ENCODE results near the gene NKAIN2.

NKAIN2 gene

GRCh38 chr6:124742971-124743370 is 939.3 kb downstream of the NKAIN2 start:
- Histone ChIP-seq H3K9ac (ENCODE audit: low read length in 2 of 2) (no peak overlapping the region), H3K36me3 (ENCODE audit: control insufficient read depth in 2 of 2, insufficient read depth in 2 of 2, low read length in 2 of 2) (no peaks in the 10 kb centered on the region), H3K4me3 (ENCODE audit: low read length in 2 of 2) (no peak overlapping the region), H3K27ac (ENCODE audit: low read length) (no peak overlapping the region), H3K4me1 (ENCODE audit: control insufficient read depth, insufficient read depth, low read length) (no peaks in the 10 kb centered on the region), H3K27me3 (ENCODE audit: control insufficient read depth in 1 of 2, insufficient read depth in 2 of 2, low read length in 2 of 2) (no peaks in the 10 kb centered on the region), H3K9me3 (ENCODE audit: control insufficient read depth in 2 of 2, low read length in 2 of 2) (no peaks in the 10 kb centered on the region)

- Histone ChIP-seq H3K27ac (ENCODE audit: low read length) (no peak overlapping the region), H3K4me3 (ENCODE audit: low read length in 2 of 2) (no peak overlapping the region), H3K27me3 (ENCODE audit: control insufficient read depth in 1 of 2, insufficient read depth in 2 of 2, low read length in 2 of 2) (no peaks in the 10 kb centered on the region), H3K9me3 (ENCODE audit: control insufficient read depth in 2 of 2, low read length in 2 of 2) (no peaks in the 10 kb centered on the region), H3K36me3 (ENCODE audit: control insufficient read depth in 2 of 2, insufficient read depth in 2 of 2, low read length in 2 of 2) (no peaks in the 10 kb centered on the region), H3K9ac (ENCODE audit: low read length in 2 of 2) (no peak overlapping the region), H3K4me1 (ENCODE audit: control insufficient read depth, insufficient read depth, low read length) (no peaks in the 10 kb centered on the region)
Observed at GRCh38 chr6:124743420-124743819, 939.8 kb downstream of the NKAIN2 start.

- no peaks in the 10 kb centered on the region for H3K36me3 ChIP-seq (ENCODE audit: control insufficient read depth in 2 of 2, insufficient read depth in 2 of 2, low read length in 2 of 2)
- no peak overlapping the region for H3K27ac ChIP-seq (ENCODE audit: low read length)
- H3K27me3 ChIP-seq (ENCODE audit: control insufficient read depth in 1 of 2, insufficient read depth in 2 of 2, low read length in 2 of 2), result no peaks in the 10 kb centered on the region
- no peaks in the 10 kb centered on the region for H3K9me3 ChIP-seq (ENCODE audit: control insufficient read depth in 2 of 2, low read length in 2 of 2)
- no peaks in the 10 kb centered on the region for H3K4me1 ChIP-seq (ENCODE audit: control insufficient read depth, insufficient read depth, low read length)
- H3K4me3 ChIP-seq (ENCODE audit: low read length in 2 of 2), result no peak overlapping the region
- no peak overlapping the region for H3K9ac ChIP-seq (ENCODE audit: low read length in 2 of 2)
Observed at GRCh38 chr6:124747349-124747748, 943.7 kb downstream of the NKAIN2 start.

- Histone ChIP-seq H3K9me3 (ENCODE audit: control insufficient read depth in 2 of 2, low read length in 2 of 2) (no peaks in the 10 kb centered on the region), H3K36me3 (ENCODE audit: control insufficient read depth in 2 of 2, insufficient read depth in 2 of 2, low read length in 2 of 2) (no peaks in the 10 kb centered on the region), H3K9ac (ENCODE audit: low read length in 2 of 2) (no peak overlapping the region), H3K27me3 (ENCODE audit: control insufficient read depth in 1 of 2, insufficient read depth in 2 of 2, low read length in 2 of 2) (no peaks in the 10 kb centered on the region), H3K27ac (ENCODE audit: low read length) (no peak overlapping the region), H3K4me3 (ENCODE audit: low read length in 2 of 2) (no peak overlapping the region), H3K4me1 (ENCODE audit: control insufficient read depth, insufficient read depth, low read length) (no peaks in the 10 kb centered on the region)
Observed at GRCh38 chr6:124748778-124749177, 945.1 kb downstream of the NKAIN2 start.

GRCh38 chr6:124753001-124753400 is 949.3 kb downstream of the NKAIN2 start:
- Histone ChIP-seq H3K27me3 (ENCODE audit: control insufficient read depth in 1 of 2, insufficient read depth in 2 of 2, low read length in 2 of 2) (no peaks in the 10 kb centered on the region), H3K27ac (ENCODE audit: low read length) (no peak overlapping the region), H3K9ac (ENCODE audit: low read length in 2 of 2) (no peak overlapping the region), H3K36me3 (ENCODE audit: control insufficient read depth in 2 of 2, insufficient read depth in 2 of 2, low read length in 2 of 2) (no peaks in the 10 kb centered on the region), H3K4me3 (ENCODE audit: low read length in 2 of 2) (no peak overlapping the region), H3K9me3 (ENCODE audit: control insufficient read depth in 2 of 2, low read length in 2 of 2) (no peaks in the 10 kb centered on the region), H3K4me1 (ENCODE audit: control insufficient read depth, insufficient read depth, low read length) (no peaks in the 10 kb centered on the region)

- Histone ChIP-seq H3K27me3 (ENCODE audit: control insufficient read depth in 1 of 2, insufficient read depth in 2 of 2, low read length in 2 of 2) (no peaks in the 10 kb centered on the region), H3K4me3 (ENCODE audit: low read length in 2 of 2) (no peak overlapping the region), H3K36me3 (ENCODE audit: control insufficient read depth in 2 of 2, insufficient read depth in 2 of 2, low read length in 2 of 2) (no peaks in the 10 kb centered on the region), H3K27ac (ENCODE audit: low read length) (no peak overlapping the region), H3K9ac (ENCODE audit: low read length in 2 of 2) (no peak overlapping the region), H3K9me3 (ENCODE audit: control insufficient read depth in 2 of 2, low read length in 2 of 2) (no peaks in the 10 kb centered on the region), H3K4me1 (ENCODE audit: control insufficient read depth, insufficient read depth, low read length) (no peaks in the 10 kb centered on the region)
Observed at GRCh38 chr6:124753562-124754105, 950.0 kb downstream of the NKAIN2 start.

GRCh38 chr6:124755321-124755720 is 951.7 kb downstream of the NKAIN2 start:
- Histone ChIP-seq H3K4me3 (ENCODE audit: low read length in 2 of 2) (no peak overlapping the region), H3K4me1 (ENCODE audit: control insufficient read depth, insufficient read depth, low read length) (no peaks in the 10 kb centered on the region), H3K9me3 (ENCODE audit: control insufficient read depth in 2 of 2, low read length in 2 of 2) (no peaks in the 10 kb centered on the region), H3K9ac (ENCODE audit: low read length in 2 of 2) (no peak overlapping the region), H3K27me3 (ENCODE audit: control insufficient read depth in 1 of 2, insufficient read depth in 2 of 2, low read length in 2 of 2) (no peaks in the 10 kb centered on the region), H3K36me3 (ENCODE audit: control insufficient read depth in 2 of 2, insufficient read depth in 2 of 2, low read length in 2 of 2) (no peaks in the 10 kb centered on the region), H3K27ac (ENCODE audit: low read length) (no peak overlapping the region)

GRCh38 chr6:124757560-124757959 is 953.9 kb downstream of the NKAIN2 start:
- Histone ChIP-seq H3K4me1 (ENCODE audit: control insufficient read depth, insufficient read depth, low read length) (no peaks in the 10 kb centered on the region), H3K27me3 (ENCODE audit: control insufficient read depth in 1 of 2, insufficient read depth in 2 of 2, low read length in 2 of 2) (no peaks in the 10 kb centered on the region), H3K9ac (ENCODE audit: low read length in 2 of 2) (no peak overlapping the region), H3K4me3 (ENCODE audit: low read length in 2 of 2) (no peak overlapping the region), H3K36me3 (ENCODE audit: control insufficient read depth in 2 of 2, insufficient read depth in 2 of 2, low read length in 2 of 2) (no peaks in the 10 kb centered on the region), H3K27ac (ENCODE audit: low read length) (no peak overlapping the region), H3K9me3 (ENCODE audit: control insufficient read depth in 2 of 2, low read length in 2 of 2) (no peaks in the 10 kb centered on the region)

- Histone ChIP-seq H3K9ac (ENCODE audit: low read length in 2 of 2) (no peak overlapping the region), H3K36me3 (ENCODE audit: control insufficient read depth in 2 of 2, insufficient read depth in 2 of 2, low read length in 2 of 2) (no peaks in the 10 kb centered on the region), H3K27ac (ENCODE audit: low read length) (no peak overlapping the region), H3K27me3 (ENCODE audit: control insufficient read depth in 1 of 2, insufficient read depth in 2 of 2, low read length in 2 of 2) (no peaks in the 10 kb centered on the region), H3K4me3 (ENCODE audit: low read length in 2 of 2) (no peak overlapping the region), H3K9me3 (ENCODE audit: control insufficient read depth in 2 of 2, low read length in 2 of 2) (no peaks in the 10 kb centered on the region), H3K4me1 (ENCODE audit: control insufficient read depth, insufficient read depth, low read length) (no peaks in the 10 kb centered on the region)
Observed at GRCh38 chr6:124758663-124759062, 955.0 kb downstream of the NKAIN2 start.

- Histone ChIP-seq H3K9ac (ENCODE audit: low read length in 2 of 2) (no peak overlapping the region), H3K36me3 (ENCODE audit: control insufficient read depth in 2 of 2, insufficient read depth in 2 of 2, low read length in 2 of 2) (no peaks in the 10 kb centered on the region), H3K4me3 (ENCODE audit: low read length in 2 of 2) (no peak overlapping the region), H3K4me1 (ENCODE audit: control insufficient read depth, insufficient read depth, low read length) (no peaks in the 10 kb centered on the region), H3K27ac (ENCODE audit: low read length) (no peak overlapping the region), H3K9me3 (ENCODE audit: control insufficient read depth in 2 of 2, low read length in 2 of 2) (no peaks in the 10 kb centered on the region), H3K27me3 (ENCODE audit: control insufficient read depth in 1 of 2, insufficient read depth in 2 of 2, low read length in 2 of 2) (no peaks in the 10 kb centered on the region)
Observed at GRCh38 chr6:124765280-124765679, 961.6 kb downstream of the NKAIN2 start.

GRCh38 chr6:124768224-124768623 is 964.6 kb downstream of the NKAIN2 start:
- H3K4me1 ChIP-seq (ENCODE audit: control insufficient read depth, insufficient read depth, low read length), result no peaks in the 10 kb centered on the region
- no peaks in the 10 kb centered on the region for H3K36me3 ChIP-seq (ENCODE audit: control insufficient read depth in 2 of 2, insufficient read depth in 2 of 2, low read length in 2 of 2)
- no peak overlapping the region for H3K4me3 ChIP-seq (ENCODE audit: low read length in 2 of 2)
- no peak overlapping the region for H3K27ac ChIP-seq (ENCODE audit: low read length)
- H3K27me3 ChIP-seq (ENCODE audit: control insufficient read depth in 1 of 2, insufficient read depth in 2 of 2, low read length in 2 of 2), result no peaks in the 10 kb centered on the region
- H3K9me3 ChIP-seq (ENCODE audit: control insufficient read depth in 2 of 2, low read length in 2 of 2), result no peaks in the 10 kb centered on the region
- H3K9ac ChIP-seq (ENCODE audit: low read length in 2 of 2), result no peak overlapping the region
